Activated T-helper 1 cell treated with Interleukin-2 at 50 U/mL for 16 hours (primary cell): ENCODE measurements around the gene EFCAB6.

ENCODE experiments used
- DNase-seq: peaks from one replicate; pipeline ENCODE4 v3.0.0-alpha.2; 2020; ENCODE audit warnings: low read depth

EFCAB6 gene

GRCh38 chr22:43639228-43639948 is 172.7 kb downstream of the EFCAB6 start:
- DNase-seq: no peak

GRCh38 chr22:43637275-43638260 is 174.5 kb downstream of the EFCAB6 start:
- no peak for DNase-seq

GRCh38 chr22:43636086-43636485 is 176.0 kb downstream of the EFCAB6 start:
- no peak for DNase-seq

DNA sequence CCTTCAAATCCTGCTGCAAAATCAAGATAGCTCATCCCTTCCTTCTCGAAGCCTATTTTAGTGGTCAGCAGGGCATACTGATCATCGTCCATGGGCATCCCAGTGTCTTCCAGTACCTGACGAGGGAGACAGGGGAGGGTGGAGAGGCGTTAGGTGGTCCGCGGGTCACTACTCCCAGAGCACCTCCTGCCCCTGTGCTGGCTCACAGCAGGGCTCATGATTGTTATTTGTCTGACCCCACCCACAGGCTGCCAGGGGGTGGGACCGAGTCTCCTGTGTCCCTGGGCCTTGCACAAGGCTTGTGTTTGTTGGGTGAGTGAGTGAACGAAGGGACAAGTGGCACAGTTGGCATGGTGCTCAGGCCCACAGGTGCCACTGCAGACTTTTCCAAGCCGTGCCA is 177.0 kb downstream of the EFCAB6 start:
- DNase-seq: no peak

DNA sequence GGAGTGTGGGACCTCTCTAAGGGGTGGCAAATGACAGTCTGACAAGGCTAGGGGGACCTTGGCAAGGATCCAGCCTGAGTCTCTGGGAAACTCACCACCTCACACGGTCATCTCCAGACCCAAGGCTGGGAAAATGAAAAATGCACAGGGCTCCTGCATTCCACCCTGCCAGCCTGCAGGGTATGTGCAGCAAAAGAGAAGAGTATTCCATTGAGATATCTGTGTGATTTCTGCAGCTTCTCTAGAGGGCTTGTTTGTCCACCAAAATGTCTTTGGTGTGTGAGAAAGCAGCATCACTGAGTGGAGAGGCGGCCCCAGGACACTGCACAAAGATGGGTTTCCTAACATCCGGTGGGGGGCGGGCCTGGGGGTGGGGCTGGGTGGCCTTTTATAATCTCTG is 177.8 kb downstream of the EFCAB6 start:
- DNase-seq: no peak

DNA sequence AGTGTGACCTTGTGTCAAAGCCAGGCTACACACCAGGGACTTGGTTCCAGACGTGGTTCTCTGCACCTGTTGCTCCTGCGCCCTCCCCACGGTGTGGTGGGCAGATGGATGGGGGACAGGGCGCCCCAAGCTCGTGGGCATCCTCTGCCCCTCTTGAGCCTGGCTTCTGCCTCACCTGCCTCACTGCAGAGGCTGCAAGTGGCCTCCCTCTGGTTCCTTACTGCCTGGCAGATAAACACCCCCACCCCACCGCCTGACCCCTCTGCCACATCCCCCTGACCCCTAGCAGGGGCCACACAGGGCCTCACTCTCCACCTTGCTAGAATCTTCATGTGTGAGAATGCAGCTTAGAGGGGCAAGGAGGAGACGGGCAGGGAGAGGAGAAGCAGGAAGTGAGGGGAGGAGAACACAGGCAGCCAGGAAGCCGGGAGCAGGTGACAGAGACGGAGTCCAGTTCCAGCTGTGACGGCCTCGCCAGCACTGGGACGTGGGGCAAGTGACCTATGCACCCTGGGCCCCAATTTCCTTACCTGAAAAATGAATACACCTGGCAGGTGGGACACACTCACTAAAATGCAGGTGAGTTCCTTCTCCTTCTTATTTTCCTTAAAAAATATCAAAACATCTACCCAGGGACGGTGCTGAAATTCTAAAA is 178.3 kb downstream of the EFCAB6 start:
- no peak for DNase-seq

- no peak for DNase-seq
These were observed 180.3 kb downstream of the EFCAB6 start for GRCh38 chr22:43631846-43632245.

DNA sequence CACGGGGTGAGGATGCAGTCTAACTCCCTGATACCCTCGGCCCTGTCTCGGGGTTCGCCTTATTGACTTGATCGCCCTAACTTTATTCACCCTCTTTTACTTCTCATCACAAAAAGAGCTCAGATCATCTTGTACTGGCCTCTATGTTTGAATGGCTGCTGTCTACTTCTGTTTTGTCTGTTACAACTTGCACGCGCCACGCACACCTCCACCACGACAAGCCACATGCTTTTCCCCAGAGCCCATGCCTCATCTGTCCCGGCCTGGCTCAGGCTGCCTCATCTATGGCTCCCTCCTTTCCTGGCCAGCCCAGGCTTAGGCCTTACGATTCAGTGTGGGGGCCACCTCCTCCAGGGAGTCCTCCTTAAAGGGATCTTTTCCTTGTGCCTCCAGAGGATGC is 180.9 kb downstream of the EFCAB6 start:
- DNase-seq: no peak

- no peak for DNase-seq
These were observed 181.7 kb downstream of the EFCAB6 start for GRCh38 chr22:43630451-43630850.

DNA sequence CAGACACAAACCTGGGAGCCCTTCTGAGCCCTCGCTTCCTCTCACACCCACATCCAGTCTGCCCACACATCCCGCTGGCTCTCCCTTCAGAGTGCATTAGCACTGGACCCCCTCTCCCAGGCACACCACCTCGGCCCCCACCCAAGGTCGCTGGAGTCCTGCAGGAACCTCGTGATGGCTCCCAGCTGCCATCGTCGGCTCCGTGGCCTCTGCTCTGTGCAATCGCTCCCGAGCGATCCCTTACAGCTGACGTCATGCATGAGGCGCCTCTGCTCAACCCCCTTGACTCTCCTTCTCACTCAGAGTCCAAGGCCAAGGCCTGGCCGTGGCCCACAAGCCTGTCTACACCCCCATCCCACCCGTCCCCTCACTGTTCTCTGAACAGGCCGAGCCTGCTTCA is 183.9 kb downstream of the EFCAB6 start:
- no peak for DNase-seq

DNA sequence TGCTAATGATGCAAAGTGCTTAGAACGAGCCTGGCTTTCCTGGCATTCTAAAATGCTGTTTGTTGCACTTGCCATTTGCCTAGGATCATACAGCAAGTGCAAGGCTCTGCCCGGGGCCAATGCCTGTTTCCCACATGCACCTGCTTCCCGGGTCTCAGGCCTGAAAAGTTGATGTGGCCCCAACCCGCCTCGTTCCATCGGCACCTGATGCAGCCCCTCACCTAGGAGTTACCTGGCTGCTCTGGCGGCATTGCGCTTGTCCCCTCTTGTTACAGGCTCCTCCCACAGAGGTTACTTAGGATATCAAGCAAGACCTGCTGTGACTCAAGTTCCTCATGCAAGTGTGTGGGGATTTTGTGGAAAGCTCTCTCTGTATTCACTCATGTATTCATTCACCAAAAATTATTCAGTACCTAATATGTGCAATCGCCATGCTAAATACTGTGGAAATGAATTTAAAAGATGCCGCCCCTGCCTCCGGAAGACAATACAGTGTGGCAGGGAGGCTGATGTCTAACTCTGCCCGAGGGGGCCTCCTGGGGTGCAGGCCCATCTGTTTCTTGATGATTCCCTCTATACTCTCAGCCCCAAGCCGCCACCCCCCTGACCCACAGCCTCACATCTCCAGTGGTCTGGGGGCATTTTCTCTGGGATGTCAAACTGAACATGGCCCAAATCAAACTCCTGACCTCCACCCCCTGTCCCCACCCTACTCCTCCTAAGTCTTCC is 184.5 kb downstream of the EFCAB6 start:
- DNase-seq: no peak

DNA sequence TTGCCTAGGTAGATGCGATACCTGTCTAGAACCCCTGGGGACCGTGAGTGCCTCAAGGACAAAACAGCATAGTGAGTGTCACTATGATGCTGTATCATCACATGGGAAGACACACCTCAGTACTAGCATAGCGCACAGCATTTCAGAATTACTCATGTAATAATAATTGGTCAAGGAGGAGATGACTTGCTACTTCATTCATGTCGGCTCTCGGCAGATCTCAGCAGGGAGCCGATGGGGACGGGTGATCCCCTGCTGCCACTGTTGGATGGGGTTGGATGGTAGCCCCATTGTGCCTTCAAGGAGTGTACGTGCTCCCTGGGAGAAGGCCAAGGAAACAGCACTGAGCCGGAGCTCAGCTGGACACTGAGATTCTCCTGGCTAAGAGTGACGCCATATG is 186.9 kb downstream of the EFCAB6 start:
- DNase-seq: no peak

- DNase-seq: no peak
These were observed 187.7 kb downstream of the EFCAB6 start for GRCh38 chr22:43624144-43624998.

- no peak for DNase-seq
These were observed 189.2 kb downstream of the EFCAB6 start for GRCh38 chr22:43622886-43623285.

DNA sequence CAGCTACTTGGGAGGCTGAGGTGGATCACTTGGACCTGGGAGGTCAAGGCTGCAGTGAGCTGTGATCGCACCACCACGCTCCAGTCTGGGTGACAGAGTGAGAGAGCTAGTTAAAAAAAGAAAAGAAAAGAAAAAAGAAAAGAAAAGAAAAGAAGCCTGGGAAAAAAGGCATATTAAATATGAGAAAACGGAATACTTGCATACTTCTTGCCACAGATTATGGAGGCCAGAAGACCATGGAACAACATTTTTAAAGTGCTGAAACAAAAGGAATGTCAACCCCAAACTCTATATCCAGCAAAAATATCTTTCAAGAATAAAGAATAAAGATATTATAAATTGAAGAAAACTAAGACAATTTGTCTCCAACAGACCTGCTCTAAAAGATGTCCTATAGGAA is 191.9 kb downstream of the EFCAB6 start:
- DNase-seq: no peak

DNA sequence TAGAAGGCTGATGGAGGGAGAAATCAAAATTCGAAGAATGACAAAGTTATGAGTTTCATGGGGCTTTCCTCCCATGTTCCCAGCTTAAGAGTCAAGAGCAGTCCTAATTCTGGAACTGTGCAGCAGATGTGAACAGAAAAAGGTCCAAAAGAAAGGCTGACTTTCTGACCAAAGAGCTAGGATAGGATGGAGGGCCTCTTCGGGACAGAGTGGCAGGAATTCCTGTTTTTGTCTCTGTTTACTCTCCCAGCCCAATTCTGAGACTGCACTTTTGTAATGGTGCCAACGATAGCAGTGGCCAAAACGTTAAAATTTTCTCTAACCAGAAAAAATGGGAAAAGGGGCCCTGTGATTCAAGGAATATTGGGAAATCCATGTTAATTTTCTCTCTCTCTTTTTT is 193.6 kb downstream of the EFCAB6 start:
- no peak for DNase-seq

DNA sequence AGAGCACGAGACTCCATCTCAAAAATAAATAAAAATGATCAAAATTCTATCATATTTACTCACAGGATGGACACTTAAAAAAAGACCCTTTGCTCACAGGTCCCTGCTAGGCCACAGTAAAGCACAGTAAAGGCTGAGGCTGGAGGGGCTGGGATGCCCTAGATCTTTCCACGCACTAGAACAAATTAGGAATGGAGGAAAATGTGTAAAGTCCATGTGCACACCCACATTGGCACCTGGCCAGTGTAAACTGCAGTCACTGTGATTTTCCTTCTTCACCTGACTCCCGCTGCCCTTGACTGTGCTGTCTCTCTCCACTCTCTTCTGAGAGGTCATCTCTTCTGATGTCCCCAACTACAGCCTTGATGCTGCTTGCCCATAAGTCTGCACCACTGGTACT is 195.5 kb downstream of the EFCAB6 start:
- DNase-seq: no peak

DNA sequence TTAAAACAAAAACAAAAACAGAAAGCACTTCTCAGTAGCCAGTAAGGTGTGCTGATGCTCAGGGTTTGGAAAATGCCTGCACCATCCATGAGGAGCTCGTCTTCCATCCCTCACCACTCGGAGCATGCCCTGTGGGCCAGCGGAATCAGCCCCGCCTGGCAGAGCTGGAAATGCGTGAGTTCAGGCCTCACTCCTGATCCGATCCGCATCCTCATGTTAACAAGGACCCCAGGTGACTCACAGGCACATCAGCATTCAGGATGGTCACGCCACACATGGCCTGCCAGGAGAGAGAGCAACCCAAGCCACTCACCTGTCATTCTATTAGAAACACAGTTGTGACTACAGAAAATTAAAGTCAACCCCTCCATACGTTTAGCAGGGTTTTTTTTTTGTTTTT is 211.8 kb downstream of the EFCAB6 start:
- no peak for DNase-seq

- DNase-seq: no peak
These were observed 219.6 kb downstream of the EFCAB6 start for GRCh38 chr22:43592476-43592875.

GRCh38 chr22:43591380-43591779 is 220.7 kb downstream of the EFCAB6 start:
- DNase-seq: no peak

GRCh38 chr22:43587574-43587973 is 224.5 kb downstream of the EFCAB6 start:
- no peak for DNase-seq
